Activated CD4-positive, alpha-beta T cell treated with anti-CD3 and anti-CD28 coated beads, Interleukin-2, Interleukin-6, amounts not matched to agents 100 ng/mL and 50 ng/mL, durations not matched to agents 16 hours and 8 hours (primary cell): ENCODE measurements around the gene MRPS35.
A peak's percentile ranks its signal among the peaks of the same experiment; 100 is the strongest.

Experiments used
- DNase-seq: peaks from one replicate; pipeline ENCODE4 v3.0.0-alpha.2; 2020

Gene MRPS35

GRCh38 chr12:27778206-27778605, 67.6 kb downstream of the MRPS35 start:
- no peak for DNase-seq

- no peak for DNase-seq
Observed at GRCh38 chr12:27779416-27779919, 68.8 kb downstream of the MRPS35 start.

GRCh38 chr12:27779920-27780611, 69.4 kb downstream of the MRPS35 start, which contains the start of the genes KLHL42 and MANSC4:
KLHL42 (plus strand) TSS chr12:27780233; CDS start chr12:27780331, 98 bp downstream.
MANSC4 (minus strand) TSS chr12:27780236; CDS start chr12:27771276, 8,960 bp downstream.
- DNase-seq: peak; percentile 72

GRCh38 chr12:27780612-27781408, 70.2 kb downstream of the MRPS35 start:
- DNase-seq: no peak

- DNase-seq: no peak
Observed at GRCh38 chr12:27781680-27782079, 71.0 kb downstream of the MRPS35 start.

GRCh38 chr12:27782481-27782880, 71.8 kb downstream of the MRPS35 start:
- no peak for DNase-seq

GRCh38 chr12:27785882-27786570, 75.4 kb downstream of the MRPS35 start:
- DNase-seq: peak; percentile 64

- no peak for DNase-seq
Observed at GRCh38 chr12:27787559-27787958, 76.9 kb downstream of the MRPS35 start.

GRCh38 chr12:27790179-27790578, 79.5 kb downstream of the MRPS35 start:
- DNase-seq: no peak

- no peak for DNase-seq
Observed at GRCh38 chr12:27794818-27795584, 84.4 kb downstream of the MRPS35 start.

- no peak for DNase-seq
Observed at GRCh38 chr12:27796128-27796527, 85.5 kb downstream of the MRPS35 start.

GRCh38 chr12:27797301-27798025, 86.8 kb downstream of the MRPS35 start:
- DNase-seq: no peak

GRCh38 chr12:27800819-27801218, 90.2 kb downstream of the MRPS35 start:
- no peak for DNase-seq

GRCh38 chr12:27801630-27802029, 91.0 kb downstream of the MRPS35 start:
- no peak for DNase-seq

- peak; percentile 36 for DNase-seq
Observed at GRCh38 chr12:27802511-27802910, 91.9 kb downstream of the MRPS35 start.

- no peak for DNase-seq
Observed at GRCh38 chr12:27802936-27803335, 92.3 kb downstream of the MRPS35 start.

GRCh38 chr12:27805238-27805637, 94.6 kb downstream of the MRPS35 start:
- DNase-seq: no peak
